Spinal cord (tissue), 10 donors: ENCODE data around the gene GYS1. TPM values are rescaled to one million over a fixed set of nuclear protein-coding genes. Genes with fewer than 3 reads are reported as not detected.

ENCODE experiments used
- DNase-seq, 6 donors: peaks; one replicate each; pipeline versions ENCODE4 v3.0.0 to v3.0.0-alpha.2; 2013 to 2015; ENCODE audit warnings: low spot score in 6 of 6, low read depth in 4 of 6
- H3K27ac ChIP-seq: one replicate; pipeline ENCODE4 v1.5.1; 2013; ENCODE audit warnings: low read depth, low read length, control low read depth
- H3K27me3 ChIP-seq: one replicate; pipeline ENCODE4 v1.6.1; 2013; ENCODE audit warnings: low read length; ENCODE audit not compliant: control insufficient read depth, insufficient read depth
- H3K36me3 ChIP-seq: one replicate; pipeline ENCODE4 v1.6.1; 2013; ENCODE audit warnings: low read length; ENCODE audit not compliant: control insufficient read depth, insufficient read depth
- H3K4me1 ChIP-seq: one replicate; pipeline ENCODE4 v1.6.1; 2013; ENCODE audit warnings: low read length; ENCODE audit not compliant: control insufficient read depth, insufficient read depth
- H3K4me3 ChIP-seq: one replicate; pipeline ENCODE4 v1.5.1; 2013; ENCODE audit warnings: low read depth, low read length, control low read depth
- H3K9me3 ChIP-seq: one replicate; pipeline ENCODE4 v1.6.1; 2013; ENCODE audit warnings: low read length; ENCODE audit not compliant: control insufficient read depth, insufficient read depth
- whole genome bisulfite sequencing: methylation state at CpG from one replicate; pipeline ENCODE4 v1.1.5; 2013; ENCODE audit warnings: missing lambda C conversion rate; ENCODE audit not compliant: insufficient coverage; 5-methylcytosine and 5-hydroxymethylcytosine counted together
- polyA plus RNA-seq, 2 donors: library from polyadenylated mRNA; unstranded; fragments of 120-200 nt; gene quantifications; one replicate each; pipeline ENCODE4 v1.2.1, GENCODE V29; 2013; ENCODE audit not compliant: insufficient read length in 2 of 2
- small RNA-seq: library from RNA; depleted of rRNA; stranded (forward); fragments of <200 nt; gene quantifications from one replicate; pipeline ENCODE3, GENCODE V24; 2014; ENCODE audit warnings: low replicate concordance
- total RNA-seq, 2 donors: library from RNA; depleted of rRNA in 1 of 2; stranded (reverse); fragments of 120-200 nt in 1 of 2; fragments of >200 nt in 1 of 2; gene quantifications; one replicate each; pipeline versions ENCODE4 v1.2.3 to v1.2.4, GENCODE V29; 2013 to 2014
- donor health status: healthy.

The GYS1 gene
- total and polyA plus RNA-seq, 4 donors = 22.0 to 47.5 (median 33.1) TPM

DNA sequence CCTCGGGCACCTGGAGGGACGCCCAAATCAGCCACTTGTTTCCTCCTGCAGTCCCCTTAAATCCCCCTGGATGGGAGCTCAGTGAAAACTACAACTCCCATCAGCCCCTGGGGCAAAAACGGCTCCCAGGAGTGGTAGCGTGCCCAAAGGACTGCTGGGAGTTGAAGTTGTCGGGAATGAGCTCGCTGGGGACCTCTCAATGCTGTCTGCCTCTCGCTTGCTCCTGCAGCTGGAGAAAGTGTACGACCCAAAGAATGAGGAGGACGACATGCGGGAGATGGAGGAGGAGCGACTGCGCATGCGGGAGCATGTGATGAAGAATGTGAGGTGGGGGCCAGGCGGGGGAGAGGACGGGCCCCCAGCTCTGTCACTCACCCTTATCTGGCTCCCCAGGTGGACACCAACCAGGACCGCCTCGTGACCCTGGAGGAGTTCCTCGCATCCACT lies 74.3 kb downstream of the GYS1 start:
- peak in 2 of 6 donors; percentile 40 to 81 for DNase-seq
- no peak overlapping the region for H3K4me3 ChIP-seq
- no peaks in the 10 kb centered on the region for H3K4me1 ChIP-seq
- H3K36me3 ChIP-seq = peaks cover 89% of the 10 kb centered on the region
- H3K27ac ChIP-seq = no peak overlapping the region
- no peaks in the 10 kb centered on the region for H3K9me3 ChIP-seq
- 43% methylated on average over 6 of the region's 18 CpGs for WGBS
- H3K27me3 ChIP-seq = no peaks in the 10 kb centered on the region

Small RNA genes within 50 kb of the gene (small RNA-seq; reads per million reads assigned to genes)
- not detected for gene AC026803.1
- 0.06 reads per million for gene MIR6798

Other genes starting within 250 kb of the GYS1 start
- gene IZUMO1, start 246.4 kb downstream of the GYS1 start, total RNA-seq = under 1 TPM in 1 of 2 donors, not detected in 1; 0.10 TPM
- 1 to 10 TPM in 1 of 2 donors, under 1 TPM in 1; 0.41 to 1.2 TPM for gene IZUMO1, start 246.4 kb downstream of the GYS1 start, polyA plus RNA-seq
- gene FUT1, start 240.7 kb downstream of the GYS1 start, total RNA-seq = 1 to 10 TPM; 1.9 to 4.4 TPM
- gene FUT1, start 240.7 kb downstream of the GYS1 start, polyA plus RNA-seq = 1 to 10 TPM; 2.9 to 3.5 TPM
- not detected for gene FGF21, start 237.8 kb downstream of the GYS1 start, total RNA-seq
- not detected for gene FGF21, start 237.8 kb downstream of the GYS1 start, polyA plus RNA-seq
- gene BCAT2, start 182.3 kb downstream of the GYS1 start, total RNA-seq = 10 to 100 TPM; 14.6 to 39.5 TPM
- gene BCAT2, start 182.3 kb downstream of the GYS1 start, polyA plus RNA-seq = 10 to 100 TPM; 26.5 to 36.6 TPM
- 10 to 100 TPM in 1 of 2 donors, 1 to 10 TPM in 1; 6.9 to 25.5 TPM for gene HSD17B14, start 156.8 kb downstream of the GYS1 start, total RNA-seq
- 10 to 100 TPM; 15.7 to 19.4 TPM for gene HSD17B14, start 156.8 kb downstream of the GYS1 start, polyA plus RNA-seq
- 10 to 100 TPM; 11.6 to 32.3 TPM for gene PLEKHA4, start 124.7 kb downstream of the GYS1 start, total RNA-seq
- 10 to 100 TPM; 17.3 to 43.0 TPM for gene PLEKHA4, start 124.7 kb downstream of the GYS1 start, polyA plus RNA-seq
- gene PPP1R15A, start 120.9 kb downstream of the GYS1 start, total RNA-seq = 10 to 100 TPM; 30.6 to 42.5 TPM
- gene PPP1R15A, start 120.9 kb downstream of the GYS1 start, polyA plus RNA-seq = 10 to 100 TPM; 26.6 to 33.4 TPM
- under 1 TPM; 0.20 to 0.50 TPM for gene TULP2, start 94.6 kb downstream of the GYS1 start, total RNA-seq
- 1 to 10 TPM in 1 of 2 donors, under 1 TPM in 1; 0.84 to 1.4 TPM for gene TULP2, start 94.6 kb downstream of the GYS1 start, polyA plus RNA-seq
- gene NUCB1, start 93.0 kb downstream of the GYS1 start, total RNA-seq = 100 to 1,000 TPM in 1 of 2 donors, 10 to 100 TPM in 1; 94.4 to 149 TPM
- gene NUCB1, start 93.0 kb downstream of the GYS1 start, polyA plus RNA-seq = 100 to 1,000 TPM; 166 to 213 TPM
- 1 to 10 TPM in 1 of 2 donors, under 1 TPM in 1; 0.59 to 1.4 TPM for gene DHDH, start 59.6 kb downstream of the GYS1 start, total RNA-seq
- gene DHDH, start 59.6 kb downstream of the GYS1 start, polyA plus RNA-seq = 1 to 10 TPM; 2.7 to 4.6 TPM
- gene BAX, start 38.4 kb downstream of the GYS1 start, total RNA-seq = 10 to 100 TPM; 23.5 to 40.4 TPM
- gene BAX, start 38.4 kb downstream of the GYS1 start, polyA plus RNA-seq = 10 to 100 TPM; 86.0 to 91.3 TPM
- gene FTL, start 28.0 kb downstream of the GYS1 start, total RNA-seq = 1,000 to 10,000 TPM in 1 of 2 donors, 100 to 1,000 TPM in 1; 830 to 1,568 TPM
- gene FTL, start 28.0 kb downstream of the GYS1 start, polyA plus RNA-seq = 1,000 to 10,000 TPM; 1,197 to 1,255 TPM
- 100 to 1,000 TPM in 1 of 2 donors, 10 to 100 TPM in 1; 80.4 to 101 TPM for gene RUVBL2, start 578 bp upstream of the GYS1 start, total RNA-seq
- 100 to 1,000 TPM; 106 to 109 TPM for gene RUVBL2, start 578 bp upstream of the GYS1 start, polyA plus RNA-seq
- gene LHB, start 23.8 kb upstream of the GYS1 start, total RNA-seq = not detected
- gene LHB, start 23.8 kb upstream of the GYS1 start, polyA plus RNA-seq = under 1 TPM in 1 of 2 donors, not detected in 1; 0.32 TPM
- under 1 TPM in 1 of 2 donors, not detected in 1; 0.72 TPM for gene CGB3, start 31.0 kb upstream of the GYS1 start, total RNA-seq
- under 1 TPM in 1 of 2 donors, not detected in 1; 0.73 TPM for gene CGB3, start 31.0 kb upstream of the GYS1 start, polyA plus RNA-seq
- not detected for gene CGB2, start 38.6 kb upstream of the GYS1 start, total RNA-seq
- gene CGB2, start 38.6 kb upstream of the GYS1 start, polyA plus RNA-seq = not detected
- gene CGB1, start 43.6 kb upstream of the GYS1 start, total RNA-seq = not detected
- gene CGB1, start 43.6 kb upstream of the GYS1 start, polyA plus RNA-seq = not detected
- gene CGB5, start 50.5 kb upstream of the GYS1 start, total RNA-seq = 1 to 10 TPM in 1 of 2 donors, not detected in 1; 1.4 TPM
- not detected for gene CGB5, start 50.5 kb upstream of the GYS1 start, polyA plus RNA-seq
- gene CGB8, start 55.8 kb upstream of the GYS1 start, total RNA-seq = under 1 TPM in 1 of 2 donors, not detected in 1; 0.72 TPM
- gene CGB8, start 55.8 kb upstream of the GYS1 start, polyA plus RNA-seq = not detected
- under 1 TPM in 1 of 2 donors, not detected in 1; 0.17 TPM for gene CGB7, start 64.4 kb upstream of the GYS1 start, total RNA-seq
- gene CGB7, start 64.4 kb upstream of the GYS1 start, polyA plus RNA-seq = under 1 TPM; 0.16 to 0.29 TPM
- gene NTF4, start 71.5 kb upstream of the GYS1 start, total RNA-seq = under 1 TPM in 1 of 2 donors, not detected in 1; 0.83 TPM
- not detected for gene NTF4, start 71.5 kb upstream of the GYS1 start, polyA plus RNA-seq
- not detected for gene KCNA7, start 79.4 kb upstream of the GYS1 start, total RNA-seq
- under 1 TPM in 1 of 2 donors, not detected in 1; 0.08 TPM for gene KCNA7, start 79.4 kb upstream of the GYS1 start, polyA plus RNA-seq
- gene SNRNP70, start 92.1 kb upstream of the GYS1 start, total RNA-seq = 100 to 1,000 TPM; 125 to 241 TPM
- 100 to 1,000 TPM; 345 to 463 TPM for gene SNRNP70, start 92.1 kb upstream of the GYS1 start, polyA plus RNA-seq
- 10 to 100 TPM; 20.7 to 23.5 TPM for gene LIN7B, start 121.1 kb upstream of the GYS1 start, total RNA-seq
- gene LIN7B, start 121.1 kb upstream of the GYS1 start, polyA plus RNA-seq = 10 to 100 TPM; 56.8 to 62.7 TPM
- gene C19orf73, start 125.8 kb upstream of the GYS1 start, total RNA-seq = 1 to 10 TPM in 1 of 2 donors, under 1 TPM in 1; 0.40 to 3.1 TPM
- gene C19orf73, start 125.8 kb upstream of the GYS1 start, polyA plus RNA-seq = 1 to 10 TPM; 2.3 to 3.1 TPM
- 10 to 100 TPM; 21.1 to 29.0 TPM for gene PPFIA3, start 126.2 kb upstream of the GYS1 start, total RNA-seq
- 10 to 100 TPM; 83.1 to 92.2 TPM for gene PPFIA3, start 126.2 kb upstream of the GYS1 start, polyA plus RNA-seq
- 10 to 100 TPM in 1 of 2 donors, 1 to 10 TPM in 1; 1.5 to 10.5 TPM for gene HRC, start 162.1 kb upstream of the GYS1 start, total RNA-seq
- gene HRC, start 162.1 kb upstream of the GYS1 start, polyA plus RNA-seq = 1 to 10 TPM; 2.7 to 2.8 TPM
- 10 to 100 TPM in 1 of 2 donors, 1 to 10 TPM in 1; 9.2 to 11.7 TPM for gene TRPM4, start 164.5 kb upstream of the GYS1 start, total RNA-seq
- gene TRPM4, start 164.5 kb upstream of the GYS1 start, polyA plus RNA-seq = 10 to 100 TPM; 18.5 to 30.7 TPM